ENCODE measurements around the gene MFAP3L. TPM values are rescaled to one million over a fixed set of nuclear protein-coding genes. Genes with fewer than 3 reads are reported as not detected.
"Not testable (repeated sequence)": the region's sequence is repeated elsewhere in the genome, so short reads cannot be mapped to it uniquely, and the experiment has no call there.

MFAP3L gene
- total and polyA plus RNA-seq, 7 experiments from 2014 or later: 0.05 to 2.0 (median 0.92) TPM

DNA sequence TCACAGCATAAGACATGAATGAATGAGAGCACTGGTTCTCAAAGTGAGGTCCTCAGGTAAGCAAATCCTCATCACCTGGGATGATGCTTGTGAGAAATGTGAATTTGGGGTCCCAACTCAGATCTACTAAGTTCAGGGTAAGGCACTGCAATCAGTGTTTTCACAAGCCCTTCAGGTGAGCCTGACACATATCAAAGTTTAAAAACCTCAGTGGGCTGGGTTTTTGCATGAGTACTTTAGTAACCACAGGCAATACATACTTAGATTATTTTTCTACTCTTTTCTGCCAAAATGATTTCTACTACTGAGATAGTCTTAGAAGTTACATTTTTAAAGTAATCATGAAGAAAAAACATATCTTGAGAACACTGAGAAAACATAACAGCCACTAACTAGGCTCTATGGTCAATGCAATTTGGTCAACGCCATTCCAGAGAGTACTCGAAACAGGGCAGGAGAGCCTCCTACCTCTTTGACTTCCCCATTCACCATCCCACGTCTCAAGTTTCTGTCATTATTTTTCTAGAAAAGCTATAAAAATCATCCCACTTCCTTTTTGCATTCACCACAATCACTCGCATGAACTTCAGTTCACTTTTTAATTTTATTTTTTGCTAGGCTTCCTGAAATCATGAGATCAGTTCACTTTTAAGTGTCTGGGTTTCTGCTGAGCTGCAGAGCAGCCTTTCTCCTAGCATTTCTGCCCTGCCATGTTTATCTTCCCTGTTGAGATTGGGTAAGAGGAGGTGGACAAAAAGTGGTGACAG lies 73.8 kb downstream of the MFAP3L start:
- no peaks in the 10 kb centered on the region for H3K36me3 ChIP-seq (ENCODE audit: control insufficient read depth in 2 of 3, insufficient read depth in 3 of 3, low read length in 3 of 3)
- no peaks in the 10 kb centered on the region for H3K27me3 ChIP-seq (ENCODE audit: control insufficient read depth in 2 of 2, insufficient read depth in 2 of 2, low read length in 2 of 2)
- peak overlapping the region in 1 of 9 donors; percentile 17 for H3K27ac Mint-ChIP-seq
- no peaks in the 10 kb centered on the region for H3K4me1 ChIP-seq (ENCODE audit: control insufficient read depth in 2 of 2, insufficient read depth in 2 of 2, low read length in 2 of 2)
- intact Hi-C loops (cut with micrococcal nuclease): no loop called here
- H3K4me3 ChIP-seq (ENCODE audit: low read length): no peak overlapping the region
- H3K4me1 Mint-ChIP-seq: peaks cover 0 to 5% (median 0%) of the 10 kb centered on the region in 7 donors
- no peaks in the 10 kb centered on the region for H3K9me3 Mint-ChIP-seq
- CTCF ChIA-PET: no interaction called here
- H3K27me3 Mint-ChIP-seq: peaks cover 0 to 30% (median 11%) of the 10 kb centered on the region in 5 donors
- no peak overlapping the region for H3K27ac ChIP-seq (ENCODE audit: low read depth, low read length)
- no peaks in the 10 kb centered on the region for H3K36me3 Mint-ChIP-seq
- no peak overlapping the region for H3K4me3 Mint-ChIP-seq
- POLR2A ChIA-PET: no interaction called here
- no peak for DNase-seq
- no peak for ATAC-seq
- no peaks in the 10 kb centered on the region for H3K9me3 ChIP-seq (ENCODE audit: control insufficient read depth in 2 of 3, low read length in 3 of 3)

DNA sequence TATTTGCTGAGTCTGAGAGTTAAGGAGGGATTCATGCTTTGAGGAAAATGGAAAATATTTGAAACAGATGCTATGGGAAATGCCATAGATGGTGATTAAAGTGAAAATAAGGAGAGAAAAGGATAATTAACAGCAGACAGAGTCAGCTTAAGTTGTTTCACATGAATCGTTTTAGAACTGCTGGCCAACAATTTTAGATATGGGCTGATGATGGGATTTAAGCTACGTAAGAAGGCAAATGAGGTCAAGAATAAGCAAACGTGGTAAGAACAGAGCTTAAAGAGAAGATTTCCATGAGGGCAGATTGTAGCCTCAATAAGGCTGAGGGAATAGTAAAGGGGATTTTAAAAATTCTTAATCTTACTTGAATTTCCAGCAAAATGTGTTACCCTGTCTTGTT lies 77.9 kb downstream of the MFAP3L start:
- Histone ChIP-seq H3K4me3 (ENCODE audit: low read length) (no peak overlapping the region), H3K9me3 (ENCODE audit: control insufficient read depth in 2 of 3, low read length in 3 of 3) (no peaks in the 10 kb centered on the region), H3K4me1 (ENCODE audit: control insufficient read depth in 2 of 2, insufficient read depth in 2 of 2, low read length in 2 of 2) (no peaks in the 10 kb centered on the region), H3K36me3 (ENCODE audit: control insufficient read depth in 2 of 3, insufficient read depth in 3 of 3, low read length in 3 of 3) (no peaks in the 10 kb centered on the region), H3K27me3 (ENCODE audit: control insufficient read depth in 2 of 2, insufficient read depth in 2 of 2, low read length in 2 of 2) (no peaks in the 10 kb centered on the region), H3K27ac (ENCODE audit: low read depth, low read length) (no peak overlapping the region)
- ATAC-seq: no peak
- Mint-ChIP-seq H3K36me3 (no peaks in the 10 kb centered on the region), H3K27me3 (peaks cover 0 to 23% (median 5%) of the 10 kb centered on the region in 5 donors), H3K4me3 (no peak overlapping the region), H3K9me3 (no peaks in the 10 kb centered on the region), H3K4me1 (peaks cover 0 to 5% (median 0%) of the 10 kb centered on the region in 7 donors), H3K27ac (no peak overlapping the region)
- intact Hi-C loops (cut with micrococcal nuclease): no loop called here
- ChIA-PET CTCF (interaction anchor here (0.6 kb wide), 1 partner anchor 1294 kb away, joined by 3 read pairs; no protein-coding TSS in a partner anchor), POLR2A (no interaction called here)
- DNase-seq: no peak

- no peak for ATAC-seq
These were observed 80.6 kb downstream of the MFAP3L start for GRCh38 chr4:169945636-169946035.

GRCh38 chr4:169943601-169944000 lies 82.6 kb downstream of the MFAP3L start:
- POLR2A ChIA-PET; CTCF ChIA-PET; H3K27ac Mint-ChIP-seq; H3K4me3 Mint-ChIP-seq; H3K9me3 ChIP-seq (ENCODE audit: control insufficient read depth in 2 of 3, low read length in 3 of 3); H3K36me3 ChIP-seq (ENCODE audit: control insufficient read depth in 2 of 3, insufficient read depth in 3 of 3, low read length in 3 of 3); ATAC-seq; H3K36me3 Mint-ChIP-seq; H3K9me3 Mint-ChIP-seq; intact Hi-C loops (cut with micrococcal nuclease); H3K27me3 ChIP-seq (ENCODE audit: control insufficient read depth in 2 of 2, insufficient read depth in 2 of 2, low read length in 2 of 2); DNase-seq; H3K4me1 Mint-ChIP-seq; H3K4me1 ChIP-seq (ENCODE audit: control insufficient read depth in 2 of 2, insufficient read depth in 2 of 2, low read length in 2 of 2); H3K4me3 ChIP-seq (ENCODE audit: low read length); H3K27ac ChIP-seq (ENCODE audit: low read depth, low read length): not testable (repeated sequence)
- H3K27me3 Mint-ChIP-seq: peaks cover 0 to 23% (median 0%) of the 10 kb centered on the region in 5 donors

More at GRCh38 chr4:169945636-169946035, 80.6 kb downstream of the MFAP3L start:
- no peaks in the 10 kb centered on the region for H3K9me3 Mint-ChIP-seq
- no peak overlapping the region for H3K27ac Mint-ChIP-seq
- POLR2A ChIA-PET: no interaction called here
- Histone ChIP-seq H3K27ac (ENCODE audit: low read depth, low read length) (no peak overlapping the region), H3K4me1 (ENCODE audit: control insufficient read depth in 2 of 2, insufficient read depth in 2 of 2, low read length in 2 of 2) (no peaks in the 10 kb centered on the region), H3K4me3 (ENCODE audit: low read length) (no peak overlapping the region), H3K9me3 (ENCODE audit: control insufficient read depth in 2 of 3, low read length in 3 of 3) (no peaks in the 10 kb centered on the region), H3K27me3 (ENCODE audit: control insufficient read depth in 2 of 2, insufficient read depth in 2 of 2, low read length in 2 of 2) (no peaks in the 10 kb centered on the region), H3K36me3 (ENCODE audit: control insufficient read depth in 2 of 3, insufficient read depth in 3 of 3, low read length in 3 of 3) (no peaks in the 10 kb centered on the region)
- H3K27me3 Mint-ChIP-seq: peaks cover 0 to 29% (median 5%) of the 10 kb centered on the region in 5 donors
- no peaks in the 10 kb centered on the region for H3K36me3 Mint-ChIP-seq
- H3K4me1 Mint-ChIP-seq: no peaks in the 10 kb centered on the region
- CTCF ChIA-PET: no interaction called here
- H3K4me3 Mint-ChIP-seq: no peak overlapping the region
- intact Hi-C loops (cut with micrococcal nuclease): no loop called here
- DNase-seq: no peak

DNA sequence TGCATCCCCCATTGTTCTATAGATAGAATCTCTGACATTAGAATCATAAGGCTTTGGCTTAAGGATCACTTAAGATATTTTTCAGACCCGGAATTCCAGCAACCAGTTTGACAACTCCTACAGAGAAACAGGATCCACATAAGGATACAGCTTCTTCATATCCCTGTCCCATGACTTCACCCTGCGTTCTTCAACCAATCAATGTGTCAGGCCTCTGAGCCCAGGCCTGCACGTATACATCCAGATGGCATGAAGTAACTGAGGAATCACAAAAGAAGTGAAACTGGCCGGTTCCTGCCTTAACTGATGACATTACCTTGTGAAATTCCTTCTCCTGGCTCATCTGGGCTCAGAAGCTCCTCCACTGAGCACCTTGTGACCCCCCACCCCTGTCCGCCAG lies 85.1 kb downstream of the MFAP3L start:
- Histone ChIP-seq H3K36me3 (ENCODE audit: control insufficient read depth in 2 of 3, insufficient read depth in 3 of 3, low read length in 3 of 3) (no peaks in the 10 kb centered on the region), H3K9me3 (ENCODE audit: control insufficient read depth in 2 of 3, low read length in 3 of 3) (no peaks in the 10 kb centered on the region), H3K4me1 (ENCODE audit: control insufficient read depth in 2 of 2, insufficient read depth in 2 of 2, low read length in 2 of 2) (no peaks in the 10 kb centered on the region), H3K27me3 (ENCODE audit: control insufficient read depth in 2 of 2, insufficient read depth in 2 of 2, low read length in 2 of 2) (no peaks in the 10 kb centered on the region), H3K27ac (ENCODE audit: low read depth, low read length) (no peak overlapping the region), H3K4me3 (ENCODE audit: low read length) (no peak overlapping the region)
- no peak for DNase-seq
- H3K4me3 Mint-ChIP-seq: no peak overlapping the region
- ChIA-PET CTCF (no interaction called here), POLR2A (no interaction called here)
- no peaks in the 10 kb centered on the region for H3K36me3 Mint-ChIP-seq
- ATAC-seq: no peak
- H3K27me3 Mint-ChIP-seq: peaks cover 0 to 10% (median 0%) of the 10 kb centered on the region in 5 donors
- H3K4me1 Mint-ChIP-seq: peaks cover 0 to 4% (median 0%) of the 10 kb centered on the region in 7 donors
- peaks cover 0 to 1% (median 0%) of the 10 kb centered on the region in 11 donors for H3K9me3 Mint-ChIP-seq
- no peak overlapping the region for H3K27ac Mint-ChIP-seq
- intact Hi-C loops (cut with micrococcal nuclease): no loop called here

GRCh38 chr4:169940460-169940859 lies 85.7 kb downstream of the MFAP3L start:
- no peaks in the 10 kb centered on the region for H3K36me3 Mint-ChIP-seq
- H3K9me3 Mint-ChIP-seq: peaks cover 0 to 1% (median 0%) of the 10 kb centered on the region in 11 donors
- no peaks in the 10 kb centered on the region for H3K9me3 ChIP-seq (ENCODE audit: control insufficient read depth in 2 of 3, low read length in 3 of 3)
- CTCF ChIA-PET: no interaction called here
- ATAC-seq (no peak), DNase-seq (no peak)
- no peaks in the 10 kb centered on the region for H3K27me3 ChIP-seq (ENCODE audit: control insufficient read depth in 2 of 2, insufficient read depth in 2 of 2, low read length in 2 of 2)
- H3K27ac Mint-ChIP-seq: no peak overlapping the region
- no peak overlapping the region for H3K4me3 ChIP-seq (ENCODE audit: low read length)
- POLR2A ChIA-PET: no interaction called here
- intact Hi-C loops (cut with micrococcal nuclease): no loop called here
- peaks cover 0 to 4% (median 0%) of the 10 kb centered on the region in 7 donors for H3K4me1 Mint-ChIP-seq
- no peaks in the 10 kb centered on the region for H3K36me3 ChIP-seq (ENCODE audit: control insufficient read depth in 2 of 3, insufficient read depth in 3 of 3, low read length in 3 of 3)
- H3K27me3 Mint-ChIP-seq: peaks cover 0 to 10% (median 0%) of the 10 kb centered on the region in 5 donors
- no peak overlapping the region for H3K27ac ChIP-seq (ENCODE audit: low read depth, low read length)
- no peak overlapping the region for H3K4me3 Mint-ChIP-seq
- H3K4me1 ChIP-seq (ENCODE audit: control insufficient read depth in 2 of 2, insufficient read depth in 2 of 2, low read length in 2 of 2): no peaks in the 10 kb centered on the region

Measured in naive thymus-derived CD4-positive, alpha-beta T cell (primary cell).